Amniotic stem cell (primary cell): ENCODE measurements around the gene PHYHD1.

Source experiments
- DNase-seq: peaks from one replicate; lab custom pipeline; 2025; lab: John Stamatoyannopoulos, UW

PHYHD1 gene

DNA sequence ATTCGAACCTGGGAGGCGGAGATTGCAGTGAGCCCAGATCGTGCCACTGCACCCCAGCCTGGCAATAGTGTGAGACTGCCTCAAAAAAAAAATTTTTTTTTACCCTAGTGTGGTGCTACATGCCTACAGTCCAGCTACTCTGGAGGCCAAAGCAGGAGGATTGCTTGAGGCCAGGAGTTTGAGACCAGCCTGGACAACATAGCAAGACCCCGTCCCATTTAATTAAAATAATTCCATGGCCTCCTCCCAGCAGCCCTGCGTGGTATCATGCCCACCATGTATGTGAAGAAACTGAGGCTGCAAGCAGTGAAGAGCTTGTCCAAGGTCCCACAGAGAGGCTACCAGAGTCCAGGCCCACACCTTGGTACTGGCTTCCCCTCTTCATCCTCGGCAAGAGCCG lies 19.4 kb upstream of the PHYHD1 start:
- no peak for DNase-seq

DNA sequence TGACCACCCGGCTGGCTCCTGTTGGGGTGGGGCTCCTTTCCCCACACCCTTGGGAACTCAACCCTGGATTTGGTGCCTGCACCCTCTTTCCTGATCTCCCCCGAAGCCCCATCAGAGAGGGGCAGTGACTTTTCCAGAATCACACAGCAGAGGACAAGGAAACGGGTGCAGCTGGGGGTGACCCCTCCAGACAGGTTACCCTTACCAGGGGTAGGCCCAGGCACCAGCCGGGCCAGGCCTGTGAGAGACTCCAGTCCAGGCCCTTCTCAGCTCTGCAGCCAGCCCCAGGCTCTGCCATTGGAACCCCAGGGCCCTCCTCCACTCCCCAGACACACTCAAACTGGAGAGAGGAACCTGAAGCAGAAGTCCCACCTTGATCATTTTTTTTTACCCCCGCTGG lies 19.0 kb upstream of the PHYHD1 start:
- DNase-seq = no peak

DNA sequence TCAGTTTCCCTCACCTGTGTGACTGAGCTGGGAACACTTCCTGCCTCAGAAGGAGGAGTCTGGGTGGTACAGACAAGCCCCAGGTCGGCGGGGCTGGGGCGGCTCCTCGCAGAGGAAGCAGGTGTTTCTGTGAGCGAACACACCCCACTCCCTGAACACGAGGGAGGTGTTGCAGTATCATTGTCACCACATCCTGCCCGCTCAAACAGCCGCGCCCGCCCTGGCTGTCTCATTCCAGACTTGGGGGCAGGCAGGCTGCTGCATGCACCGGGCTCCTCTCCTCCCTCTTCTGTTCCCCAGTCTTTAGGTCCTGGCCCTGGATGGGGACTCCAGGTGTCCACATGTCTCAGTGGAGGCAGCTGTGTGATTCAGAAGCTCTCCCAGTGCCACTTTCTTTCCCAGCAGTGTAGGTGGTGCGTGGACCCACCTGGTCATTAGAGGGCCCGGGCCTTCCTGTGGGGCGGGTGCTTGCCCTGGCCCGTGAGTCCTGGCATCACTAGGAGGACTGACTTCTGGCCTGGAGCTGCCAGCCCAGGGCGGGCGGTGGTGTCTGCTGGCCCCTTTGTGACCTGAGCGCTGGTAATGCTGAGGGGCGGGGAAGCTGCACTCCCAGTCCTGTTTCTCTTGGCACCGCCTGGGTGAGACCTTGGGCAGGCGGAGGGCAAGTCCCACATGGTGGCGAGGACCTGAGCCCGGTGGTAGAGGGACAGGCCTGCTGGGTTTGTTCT lies 18.3 kb upstream of the PHYHD1 start:
- no peak for DNase-seq

DNA sequence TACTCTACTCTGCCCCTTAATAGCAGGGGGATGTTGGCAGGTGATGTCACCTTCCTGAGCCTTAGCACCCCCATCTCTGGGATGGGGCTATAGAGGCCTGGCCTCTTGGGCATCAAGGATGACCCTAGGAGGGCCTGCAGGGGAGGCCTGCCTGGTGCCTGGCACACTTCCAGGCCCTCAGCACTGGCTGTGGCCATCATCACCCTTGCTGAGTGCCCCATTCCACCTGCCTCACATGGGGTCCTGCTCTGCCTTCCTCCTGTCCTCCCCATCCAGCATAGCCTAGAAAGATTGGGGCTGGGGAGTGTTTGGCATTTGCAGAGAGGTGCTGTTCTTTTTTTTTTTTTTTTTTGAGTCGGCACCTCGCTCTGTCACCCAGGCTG lies 17.7 kb upstream of the PHYHD1 start:
- no peak for DNase-seq

DNA sequence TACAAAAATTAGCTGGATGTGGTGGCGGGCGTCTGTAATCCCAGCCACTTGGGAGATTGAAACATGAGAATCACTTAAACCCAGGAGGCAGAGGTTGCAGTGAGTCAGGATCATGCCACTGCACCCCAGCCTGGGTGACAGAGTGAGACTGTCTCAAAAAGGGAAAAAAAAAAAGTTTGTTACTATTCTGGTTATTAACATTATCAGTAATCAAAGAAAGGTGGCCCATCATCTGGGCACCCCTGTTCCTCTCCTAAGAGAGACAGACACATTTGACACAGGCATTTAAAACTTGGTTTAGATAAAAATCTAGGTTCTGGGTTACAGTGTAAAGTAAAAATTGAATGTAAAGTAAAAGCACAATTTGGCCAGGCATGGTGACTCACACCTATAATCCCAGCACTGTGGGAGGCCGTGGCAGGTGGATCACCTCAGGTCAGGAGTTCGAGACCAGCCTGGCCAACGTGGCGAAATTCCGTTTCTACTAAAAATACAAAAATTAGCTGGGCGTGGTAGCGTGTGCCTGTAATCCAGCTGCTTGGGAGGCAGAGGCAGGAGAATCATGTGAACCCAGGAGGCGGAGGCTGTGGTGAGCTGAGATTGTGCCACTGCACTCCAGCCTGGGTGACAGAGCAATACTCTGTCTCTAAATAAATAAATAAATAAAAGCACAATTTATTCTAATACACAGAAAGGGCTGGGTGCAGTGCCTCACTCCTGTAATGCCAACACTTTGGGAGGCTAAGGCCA lies 16.7 kb upstream of the PHYHD1 start:
- no peak for DNase-seq

DNA sequence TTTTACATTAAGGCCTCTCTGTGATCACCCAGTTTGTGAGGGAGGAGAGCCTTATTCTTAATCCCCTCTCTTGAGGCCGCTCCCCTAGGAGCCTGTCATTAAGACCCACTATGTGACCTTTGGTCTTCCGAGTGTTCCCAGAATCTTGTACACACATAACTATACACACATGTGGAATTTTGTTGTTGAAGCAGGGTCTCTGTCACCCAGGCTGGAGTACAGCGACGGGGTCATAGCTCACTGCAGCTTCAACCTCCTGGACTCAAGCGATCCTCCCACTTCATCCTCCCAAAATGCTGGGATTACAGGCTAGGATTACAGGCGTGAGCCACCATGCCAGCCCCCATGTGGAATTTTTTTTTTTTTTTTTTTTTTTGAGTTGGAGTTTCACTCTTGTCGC lies 14.8 kb upstream of the PHYHD1 start:
- DNase-seq = no peak

DNA sequence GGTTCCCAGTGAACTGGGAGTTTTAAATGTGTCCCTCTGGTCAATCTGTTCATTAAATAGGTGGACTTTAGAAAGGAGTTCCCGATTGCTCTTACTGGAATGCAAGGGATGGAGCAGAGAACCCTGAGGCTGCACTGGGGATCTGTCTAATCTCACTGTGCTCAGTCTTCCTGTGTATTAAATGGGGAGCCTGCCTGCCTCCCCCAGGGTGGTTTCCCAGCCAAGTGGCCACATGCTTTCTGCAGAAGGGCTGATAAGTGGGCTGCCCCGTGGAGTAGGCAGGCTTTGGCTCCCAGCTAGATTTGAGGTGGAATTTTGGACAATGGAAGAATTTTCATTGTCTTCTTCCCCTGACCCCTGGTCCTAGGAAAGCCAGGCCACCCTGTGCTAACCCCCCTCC lies 14.0 kb upstream of the PHYHD1 start:
- DNase-seq = no peak

DNA sequence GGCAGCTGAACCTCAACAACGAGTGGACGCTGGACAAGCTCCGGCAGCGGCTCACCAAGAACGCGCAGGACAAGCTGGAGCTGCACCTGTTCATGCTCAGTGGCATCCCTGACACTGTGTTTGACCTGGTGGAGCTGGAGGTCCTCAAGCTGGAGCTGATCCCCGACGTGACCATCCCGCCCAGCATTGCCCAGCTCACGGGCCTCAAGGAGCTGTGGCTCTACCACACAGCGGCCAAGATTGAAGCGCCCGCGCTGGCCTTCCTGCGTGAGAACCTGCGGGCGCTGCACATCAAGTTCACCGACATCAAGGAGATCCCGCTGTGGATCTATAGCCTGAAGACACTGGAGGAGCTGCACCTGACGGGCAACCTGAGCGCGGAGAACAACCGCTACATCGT lies 12.4 kb upstream of the PHYHD1 start:
- no peak for DNase-seq

DNA sequence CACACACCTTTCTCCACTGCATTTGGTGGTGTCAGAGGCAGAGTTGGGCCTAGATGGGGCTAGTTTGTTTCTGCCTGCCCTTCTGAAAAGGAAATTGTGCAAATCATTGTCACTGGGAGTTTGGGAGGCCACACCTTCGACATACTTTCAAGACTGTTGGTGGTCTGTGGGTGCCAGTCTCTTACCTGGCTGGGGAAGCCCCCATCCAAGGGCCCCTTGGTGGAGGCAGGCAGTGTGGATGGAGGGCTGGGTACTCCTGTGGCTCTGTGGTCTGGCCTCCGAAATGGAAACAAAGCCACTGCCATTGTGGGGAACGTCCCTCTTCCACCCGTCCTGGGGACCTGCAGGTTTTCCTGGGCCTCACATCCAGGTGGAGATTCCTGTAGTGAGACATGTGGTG lies 10.9 kb upstream of the PHYHD1 start:
- no peak for DNase-seq

DNA sequence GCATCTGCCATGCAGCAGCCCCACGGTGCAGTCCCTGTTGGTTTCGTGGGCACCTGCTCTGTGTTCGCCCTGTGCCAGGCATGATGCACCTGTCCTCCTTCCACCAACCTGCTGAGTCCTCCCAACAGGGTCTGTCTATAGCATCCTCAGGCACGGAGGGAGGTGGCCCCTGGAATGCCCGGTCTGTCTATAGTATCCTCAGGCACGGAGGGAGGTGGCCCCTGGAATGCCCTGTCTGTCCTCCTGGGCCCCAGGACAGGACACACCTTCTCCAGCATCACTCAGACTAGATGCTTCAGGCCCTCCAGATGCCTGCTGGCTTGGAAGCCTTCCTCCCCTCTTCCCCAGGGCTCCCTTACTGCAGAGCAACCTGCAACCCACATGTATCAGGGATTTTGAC lies 9.9 kb upstream of the PHYHD1 start:
- no peak for DNase-seq

DNA sequence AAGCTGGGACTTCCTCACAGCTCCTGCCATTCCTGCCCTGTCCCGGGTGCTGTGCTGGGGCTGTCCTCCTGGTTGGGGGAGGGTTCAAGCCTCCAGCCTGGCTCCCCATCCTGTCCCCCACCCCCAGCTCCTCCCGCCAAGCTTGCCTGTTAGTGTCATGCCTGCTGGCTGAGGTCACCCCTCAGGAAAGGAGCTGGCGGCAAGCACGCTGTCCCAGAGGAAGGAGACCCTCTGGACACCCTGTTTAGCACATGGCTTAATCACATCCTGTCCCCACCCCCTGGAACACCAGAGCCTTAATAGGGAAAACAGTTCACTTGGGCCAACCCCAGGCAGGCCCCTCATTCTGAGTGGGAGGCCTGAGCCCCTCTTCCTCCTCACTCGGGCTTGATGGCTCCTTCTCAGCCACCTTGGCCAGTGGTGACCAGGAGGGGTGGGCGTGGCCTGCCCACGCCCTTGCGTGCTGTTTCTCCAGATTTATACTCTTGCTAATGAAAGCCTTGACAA lies 9.2 kb upstream of the PHYHD1 start:
- DNase-seq = no peak

DNA sequence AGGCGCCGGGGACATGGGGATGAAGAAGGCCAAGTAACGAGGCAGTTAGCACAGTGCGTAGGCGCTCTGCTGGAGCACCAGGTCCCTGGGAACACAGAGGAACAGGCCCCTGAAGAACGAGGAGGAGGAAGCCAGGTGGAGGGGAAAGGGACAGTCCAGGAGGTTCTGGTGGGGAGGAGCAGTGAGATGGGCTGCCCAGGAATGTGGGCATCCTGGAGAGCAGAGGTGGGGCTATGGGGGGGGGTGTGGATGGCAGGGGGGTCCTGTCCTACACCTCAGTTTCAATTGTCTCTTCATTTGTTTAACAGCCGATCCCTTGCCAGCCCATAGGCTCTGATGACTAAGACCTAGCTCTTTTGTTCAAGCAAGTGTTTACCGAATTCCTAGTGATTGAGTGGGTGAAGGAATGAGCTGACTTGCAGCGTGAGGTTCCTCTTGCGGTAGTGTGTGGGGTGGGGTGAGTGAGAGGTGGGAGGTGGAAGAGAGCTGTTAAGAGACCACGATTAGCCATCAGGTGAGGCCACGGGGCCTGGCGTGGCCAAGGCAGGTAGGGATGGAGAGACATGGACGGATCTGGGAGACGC lies 8.4 kb upstream of the PHYHD1 start:
- peak; percentile 27 for DNase-seq

DNA sequence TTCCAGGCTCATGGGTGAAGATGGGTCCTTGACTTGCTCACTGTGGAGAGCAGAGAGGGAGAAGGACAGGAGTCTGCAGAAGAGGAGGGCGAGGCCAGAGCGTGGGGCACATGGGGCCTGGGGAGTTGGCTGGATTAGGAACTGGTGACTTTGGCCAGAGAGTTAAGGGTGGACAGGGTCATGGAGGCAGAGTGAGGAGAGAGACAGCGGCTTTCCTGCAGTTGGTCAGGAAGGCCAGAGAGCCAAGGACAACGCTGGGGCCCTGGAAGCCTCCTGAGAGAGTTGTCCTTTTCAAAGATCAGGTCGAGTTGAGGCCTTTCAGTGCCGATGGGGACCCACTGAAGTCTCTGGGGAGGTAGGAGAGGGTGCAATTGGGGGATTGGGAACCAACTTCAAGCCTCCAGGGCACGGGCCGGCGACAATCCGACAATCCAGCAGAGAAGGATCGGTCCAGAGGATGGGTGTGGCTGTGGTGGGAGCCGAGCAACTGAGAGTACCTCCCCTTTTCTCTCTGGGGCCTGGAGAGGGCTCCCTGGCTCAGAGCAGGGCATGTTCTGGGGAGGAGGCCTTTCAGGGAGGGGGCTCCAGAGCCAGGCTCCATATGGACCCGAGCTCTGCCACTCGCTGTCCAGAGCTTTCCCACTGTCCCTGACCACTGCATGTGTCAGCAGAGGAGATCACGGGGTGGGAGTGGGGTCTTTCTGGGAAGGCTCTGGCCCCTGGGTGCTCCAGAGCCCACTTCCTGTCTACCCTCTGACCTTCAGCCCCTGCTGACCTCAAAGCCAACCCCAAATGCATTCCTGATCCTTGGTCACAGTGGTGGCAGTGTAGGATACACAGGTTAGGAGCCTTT lies 7.5 kb upstream of the PHYHD1 start:
- no peak for DNase-seq

DNA sequence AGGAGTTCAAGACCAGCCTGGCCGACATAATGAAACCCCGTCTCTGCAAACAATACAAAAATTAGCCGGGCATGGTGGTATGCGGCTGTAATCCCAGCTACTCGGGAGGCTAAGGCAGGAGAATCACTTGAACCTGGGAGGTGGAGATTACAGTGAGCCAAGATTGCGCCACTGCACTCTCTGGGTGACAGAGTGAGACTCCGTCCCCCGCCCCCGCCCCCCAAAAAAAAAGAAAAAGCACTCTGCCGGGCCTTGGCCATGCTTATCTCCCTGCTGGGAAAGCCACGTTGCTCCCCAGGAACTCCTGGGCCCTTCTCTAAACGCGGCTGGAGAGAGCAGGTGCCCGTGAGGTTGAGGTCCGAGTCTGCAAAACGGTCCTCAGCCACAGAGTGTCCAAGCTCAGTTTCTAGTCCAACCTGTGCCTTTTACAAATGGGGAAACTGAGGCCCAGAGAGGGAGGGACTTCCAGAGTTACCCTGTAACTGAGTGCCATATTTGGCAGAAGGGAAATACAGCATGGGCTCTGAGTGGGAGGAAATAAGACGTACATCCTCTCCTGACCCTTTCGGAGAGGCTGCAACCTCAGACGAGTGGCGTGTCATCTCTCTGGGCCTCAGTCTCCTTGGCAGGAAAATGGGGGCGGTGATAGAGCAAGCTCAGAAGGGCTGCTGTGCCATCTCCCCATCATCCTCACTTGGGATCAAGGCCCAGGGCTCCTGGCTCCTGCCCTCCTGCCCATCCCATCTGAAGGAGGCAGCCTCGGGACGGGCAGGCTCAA lies 6.6 kb upstream of the PHYHD1 start:
- no peak for DNase-seq

DNA sequence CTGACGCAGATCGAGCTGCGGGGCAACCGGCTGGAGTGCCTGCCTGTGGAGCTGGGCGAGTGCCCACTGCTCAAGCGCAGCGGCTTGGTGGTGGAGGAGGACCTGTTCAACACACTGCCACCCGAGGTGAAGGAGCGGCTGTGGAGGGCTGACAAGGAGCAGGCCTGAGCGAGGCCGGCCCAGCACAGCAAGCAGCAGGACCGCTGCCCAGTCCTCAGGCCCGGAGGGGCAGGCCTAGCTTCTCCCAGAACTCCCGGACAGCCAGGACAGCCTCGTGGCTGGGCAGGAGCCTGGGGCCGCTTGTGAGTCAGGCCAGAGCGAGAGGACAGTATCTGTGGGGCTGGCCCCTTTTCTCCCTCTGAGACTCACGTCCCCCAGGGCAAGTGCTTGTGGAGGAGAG lies 4.6 kb upstream of the PHYHD1 start:
- DNase-seq = no peak

DNA sequence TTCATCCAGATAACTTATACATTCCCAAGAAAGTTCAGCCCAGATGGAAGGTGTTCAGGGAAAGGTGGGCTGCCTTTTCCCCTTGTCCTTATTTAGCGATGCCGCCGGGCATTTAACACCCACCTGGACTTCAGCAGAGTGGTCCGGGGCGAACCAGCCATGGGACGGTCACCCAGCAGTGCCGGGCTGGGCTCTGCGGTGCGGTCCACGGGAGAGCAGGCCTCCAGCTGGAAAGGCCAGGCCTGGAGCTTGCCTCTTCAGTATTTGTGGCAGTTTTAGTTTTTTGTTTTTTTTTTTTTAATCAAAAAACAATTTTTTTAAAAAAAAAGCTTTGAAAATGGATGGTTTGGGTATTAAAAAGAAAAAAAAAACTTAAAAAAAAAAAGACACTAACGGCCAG lies 4.0 kb upstream of the PHYHD1 start:
- DNase-seq = no peak

DNA sequence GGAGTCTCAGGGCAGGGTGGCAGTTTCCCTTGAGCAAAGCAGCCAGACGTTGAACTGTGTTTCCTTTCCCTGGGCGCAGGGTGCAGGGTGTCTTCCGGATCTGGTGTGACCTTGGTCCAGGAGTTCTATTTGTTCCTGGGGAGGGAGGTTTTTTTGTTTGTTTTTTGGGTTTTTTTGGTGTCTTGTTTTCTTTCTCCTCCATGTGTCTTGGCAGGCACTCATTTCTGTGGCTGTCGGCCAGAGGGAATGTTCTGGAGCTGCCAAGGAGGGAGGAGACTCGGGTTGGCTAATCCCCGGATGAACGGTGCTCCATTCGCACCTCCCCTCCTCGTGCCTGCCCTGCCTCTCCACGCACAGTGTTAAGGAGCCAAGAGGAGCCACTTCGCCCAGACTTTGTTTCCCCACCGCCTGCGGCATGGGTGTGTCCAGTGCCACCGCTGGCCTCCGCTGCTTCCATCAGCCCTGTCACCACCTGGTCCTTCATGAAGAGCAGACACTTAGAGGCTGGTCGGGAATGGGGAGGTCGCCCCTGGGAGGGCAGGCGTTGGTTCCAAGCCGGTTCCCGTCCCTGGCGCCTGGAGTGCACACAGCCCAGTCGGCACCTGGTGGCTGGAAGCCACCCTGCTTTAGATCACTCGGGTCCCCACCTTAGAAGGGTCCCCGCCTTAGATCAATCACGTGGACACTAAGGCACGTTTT lies 3.5 kb upstream of the PHYHD1 start:
- no peak for DNase-seq

DNA sequence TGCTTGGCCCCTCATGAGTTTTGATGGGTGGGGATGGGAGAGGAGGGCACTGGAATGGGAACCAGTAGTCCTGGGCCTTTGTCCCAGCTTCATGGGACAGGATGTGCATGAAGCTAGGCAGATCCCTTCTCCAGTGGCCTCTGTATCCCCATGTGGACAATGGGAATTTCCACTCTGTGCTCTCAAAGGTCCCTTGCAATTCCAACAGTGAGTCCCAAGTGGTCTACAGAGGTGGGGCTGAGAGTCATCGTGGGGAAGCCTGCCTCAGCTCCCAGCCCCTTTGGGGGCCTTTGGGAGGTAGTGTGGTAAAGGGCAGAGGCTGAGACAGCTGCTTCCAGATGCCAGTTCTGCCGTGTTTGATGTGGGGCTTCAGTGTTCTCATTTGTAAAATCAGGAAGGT lies 1.9 kb upstream of the PHYHD1 start:
- DNase-seq = no peak

DNA sequence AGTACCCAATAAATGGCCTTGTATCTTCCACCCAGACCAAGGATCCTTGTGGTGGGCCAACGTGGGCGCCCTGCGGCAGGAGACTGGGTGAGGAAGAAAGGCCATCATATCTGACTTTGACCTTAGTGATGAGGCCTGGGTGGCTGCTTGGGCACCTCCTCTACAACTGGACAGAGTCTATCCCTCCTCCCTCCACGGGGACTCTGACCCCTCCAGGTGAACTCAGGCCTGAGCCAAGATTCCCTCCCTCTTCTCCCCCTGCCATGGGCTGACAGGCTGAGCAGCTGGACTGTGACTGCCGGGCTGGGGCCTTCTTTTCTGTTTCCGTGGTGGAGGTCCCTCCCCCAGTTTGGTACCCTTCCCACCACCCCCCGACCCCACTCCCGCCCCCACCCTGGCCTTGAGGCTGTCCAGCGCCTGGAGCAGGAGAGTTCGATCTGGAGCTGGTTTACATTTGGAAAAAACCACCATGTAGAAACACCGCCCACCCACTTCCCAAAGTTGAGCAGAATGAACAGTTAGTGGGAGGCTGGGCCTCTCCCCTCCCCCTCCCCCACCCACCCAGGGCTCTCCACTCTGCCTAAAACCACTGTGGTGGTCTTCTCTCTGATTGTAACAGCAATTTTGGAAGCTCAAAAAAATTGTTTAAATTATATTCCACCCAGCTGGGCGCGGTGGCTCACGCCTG lies 1.2 kb upstream of the PHYHD1 start:
- no peak for DNase-seq
